NCI-H2081 (cell line): ENCODE measurements around the gene DENND1A.
A peak's percentile ranks its signal among the peaks of the same experiment; 100 is the strongest.

Source experiments
- DNase-seq, 2 experiments: peaks; one replicate each; lab custom pipeline; 2025; lab: John Stamatoyannopoulos, UW

Gene DENND1A

GRCh38 chr9:123617952-123618678 is 311.8 kb downstream of the DENND1A start:
- DNase-seq, result no peak

- DNase-seq, result no peak
Observed at GRCh38 chr9:123617286-123617685, 312.6 kb downstream of the DENND1A start.

- DNase-seq, result no peak
Observed at GRCh38 chr9:123616707-123617106, 313.2 kb downstream of the DENND1A start.

- DNase-seq, result no peak
Observed at GRCh38 chr9:123615381-123615780, 314.5 kb downstream of the DENND1A start.

GRCh38 chr9:123614306-123615263 is 315.3 kb downstream of the DENND1A start:
- DNase-seq, result peak; percentile 32 to 69

- DNase-seq, result no peak
Observed at GRCh38 chr9:123611226-123611625, 318.7 kb downstream of the DENND1A start.

- DNase-seq, result peak in 1 of 2 experiments; percentile 28
Observed at GRCh38 chr9:123609844-123610243, 320.1 kb downstream of the DENND1A start.

GRCh38 chr9:123608104-123608503 is 321.8 kb downstream of the DENND1A start:
- no peak for DNase-seq

- DNase-seq, result no peak
Observed at GRCh38 chr9:123607479-123607878, 322.4 kb downstream of the DENND1A start.

GRCh38 chr9:123606141-123606540 is 323.8 kb downstream of the DENND1A start:
- DNase-seq, result no peak

- no peak for DNase-seq
Observed at GRCh38 chr9:123605286-123605685, 324.6 kb downstream of the DENND1A start.

- DNase-seq, result no peak
Observed at GRCh38 chr9:123604861-123605260, 325.1 kb downstream of the DENND1A start.

GRCh38 chr9:123601828-123602227 is 328.1 kb downstream of the DENND1A start:
- no peak for DNase-seq

GRCh38 chr9:123599781-123600180 is 330.1 kb downstream of the DENND1A start:
- no peak for DNase-seq

GRCh38 chr9:123597876-123598556 is 331.9 kb downstream of the DENND1A start:
- no peak for DNase-seq

GRCh38 chr9:123597048-123597447 is 332.9 kb downstream of the DENND1A start:
- DNase-seq, result no peak

GRCh38 chr9:123591283-123591682 is 338.6 kb downstream of the DENND1A start:
- DNase-seq, result no peak

- no peak for DNase-seq
Observed at GRCh38 chr9:123590499-123590898, 339.4 kb downstream of the DENND1A start.

GRCh38 chr9:123589361-123590239 is 340.3 kb downstream of the DENND1A start:
- no peak for DNase-seq

GRCh38 chr9:123586275-123586674 is 343.7 kb downstream of the DENND1A start:
- DNase-seq, result no peak
